ACC112 (cell line): ENCODE measurements around the gene EXOC5.
A peak's percentile ranks its signal among the peaks of the same experiment; 100 is the strongest.

Experiments
- H2AFZ ChIP-seq: fragments of 200-600 bp; sonication (generic); one replicate; pipeline ENCODE4 v1.6.0; 2017; ENCODE audit warnings: antibody characterized with exemption, low read length; ENCODE audit not compliant: unreplicated experiment
- H3K27ac ChIP-seq: fragments of 200-600 bp; sonication (generic); 2 replicates; pipeline ENCODE4 v1.5.1; 2014; ENCODE audit warnings: low read depth, mild to moderate bottlenecking, antibody characterized with exemption, low read length, moderate library complexity
- H3K27me3 ChIP-seq: fragments of 200-600 bp; sonication (generic); 2 replicates; pipeline ENCODE4 v1.6.1; 2014; ENCODE audit warnings: mild to moderate bottlenecking, antibody characterized with exemption, low read length, moderate library complexity, mixed read lengths; ENCODE audit not compliant: insufficient read depth
- H3K36me3 ChIP-seq: fragments of 200-600 bp; sonication (generic); 2 replicates; pipeline ENCODE4 v1.6.1; 2016; ENCODE audit warnings: mild to moderate bottlenecking, antibody characterized with exemption, low read length, moderate library complexity, mixed read lengths; ENCODE audit not compliant: insufficient read depth
- H3K4me1 ChIP-seq: fragments of 200-600 bp; sonication (generic); one replicate; pipeline ENCODE4 v1.6.1; 2016; ENCODE audit warnings: low read length, mixed read lengths; ENCODE audit not compliant: insufficient read depth, unreplicated experiment, control insufficient read depth
- H3K4me3 ChIP-seq: fragments of 200-600 bp; sonication (generic); 2 replicates; pipeline ENCODE4 v1.5.1; 2014; ENCODE audit warnings: mild to moderate bottlenecking, low read depth, low read length
- H3K79me2 ChIP-seq: fragments of 200-600 bp; sonication (generic); one replicate; pipeline ENCODE4 v1.6.0; 2016; ENCODE audit warnings: low read length; ENCODE audit not compliant: control insufficient read depth, unreplicated experiment, insufficient read depth

The EXOC5 gene, protein sequence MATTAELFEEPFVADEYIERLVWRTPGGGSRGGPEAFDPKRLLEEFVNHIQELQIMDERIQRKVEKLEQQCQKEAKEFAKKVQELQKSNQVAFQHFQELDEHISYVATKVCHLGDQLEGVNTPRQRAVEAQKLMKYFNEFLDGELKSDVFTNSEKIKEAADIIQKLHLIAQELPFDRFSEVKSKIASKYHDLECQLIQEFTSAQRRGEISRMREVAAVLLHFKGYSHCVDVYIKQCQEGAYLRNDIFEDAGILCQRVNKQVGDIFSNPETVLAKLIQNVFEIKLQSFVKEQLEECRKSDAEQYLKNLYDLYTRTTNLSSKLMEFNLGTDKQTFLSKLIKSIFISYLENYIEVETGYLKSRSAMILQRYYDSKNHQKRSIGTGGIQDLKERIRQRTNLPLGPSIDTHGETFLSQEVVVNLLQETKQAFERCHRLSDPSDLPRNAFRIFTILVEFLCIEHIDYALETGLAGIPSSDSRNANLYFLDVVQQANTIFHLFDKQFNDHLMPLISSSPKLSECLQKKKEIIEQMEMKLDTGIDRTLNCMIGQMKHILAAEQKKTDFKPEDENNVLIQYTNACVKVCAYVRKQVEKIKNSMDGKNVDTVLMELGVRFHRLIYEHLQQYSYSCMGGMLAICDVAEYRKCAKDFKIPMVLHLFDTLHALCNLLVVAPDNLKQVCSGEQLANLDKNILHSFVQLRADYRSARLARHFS

DNA sequence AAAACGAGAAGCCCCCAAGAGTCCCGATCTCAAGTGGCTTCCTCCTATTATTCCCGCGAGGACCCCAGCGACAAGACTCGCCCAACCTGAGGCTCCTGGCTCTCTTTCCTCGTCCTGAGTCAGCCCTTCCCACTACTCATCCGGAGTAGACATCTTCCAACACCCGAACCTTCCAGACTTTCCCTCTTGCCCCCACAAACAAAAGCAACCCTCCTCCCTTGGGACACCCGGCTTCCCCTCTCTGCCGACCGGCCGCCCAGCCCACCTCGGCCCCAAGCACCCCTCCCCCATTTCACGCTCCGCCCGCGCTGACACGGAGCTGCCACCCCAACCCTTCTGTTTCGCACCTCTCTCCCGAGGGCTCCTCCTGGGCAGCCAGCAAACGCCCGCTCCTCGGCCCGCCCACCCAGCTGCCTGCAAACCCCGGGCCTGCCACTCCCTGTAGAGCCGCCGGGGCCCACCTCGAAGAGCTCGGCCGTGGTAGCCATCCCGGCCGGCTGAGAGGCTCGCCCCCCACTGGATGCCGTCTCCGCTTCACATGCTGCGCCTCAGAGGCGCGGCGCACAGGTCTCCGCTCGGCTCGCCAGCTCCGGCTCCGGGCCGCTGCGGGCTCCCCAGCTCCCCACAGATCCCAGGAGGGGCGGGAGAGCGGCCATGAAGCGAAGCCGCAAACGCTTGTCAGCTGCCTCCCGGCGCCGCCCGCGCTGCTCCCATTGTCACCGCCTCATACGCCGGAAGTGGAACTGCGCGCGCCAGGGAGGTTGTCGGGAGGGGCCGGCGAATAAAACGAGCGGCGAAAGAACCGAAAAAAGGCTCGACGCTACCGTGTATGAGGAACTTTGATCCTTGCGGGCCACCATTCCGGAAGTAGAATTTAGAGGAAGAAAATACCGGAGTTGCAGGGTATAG lies at the start of gene EXOC5, which contains the start of gene AP5M1:
EXOC5 (minus strand) TSS at position 745 of the 909 bp plus-strand sequence; CDS start at position 488, 257 bp downstream.
AP5M1 (plus strand) TSS at position 811 of the 909 bp plus-strand sequence. CDS start 344 bp downstream, outside the sequence.
- Histone ChIP-seq H3K4me1 (peaks cover 29% of the 10 kb centered on the region), H2AFZ (peak within 1 kb of the TSS; percentile 99), H3K27me3 (no peaks in the 10 kb centered on the region), H3K36me3 (peaks cover 3% of the 10 kb centered on the region; the same call in 1 of the 2 replicates), H3K79me2 (peaks cover 88% of the 10 kb centered on the region), H3K4me3 (peak within 1 kb of the TSS; percentile 99), H3K27ac (peak within 1 kb of the TSS; percentile 81)

DNA sequence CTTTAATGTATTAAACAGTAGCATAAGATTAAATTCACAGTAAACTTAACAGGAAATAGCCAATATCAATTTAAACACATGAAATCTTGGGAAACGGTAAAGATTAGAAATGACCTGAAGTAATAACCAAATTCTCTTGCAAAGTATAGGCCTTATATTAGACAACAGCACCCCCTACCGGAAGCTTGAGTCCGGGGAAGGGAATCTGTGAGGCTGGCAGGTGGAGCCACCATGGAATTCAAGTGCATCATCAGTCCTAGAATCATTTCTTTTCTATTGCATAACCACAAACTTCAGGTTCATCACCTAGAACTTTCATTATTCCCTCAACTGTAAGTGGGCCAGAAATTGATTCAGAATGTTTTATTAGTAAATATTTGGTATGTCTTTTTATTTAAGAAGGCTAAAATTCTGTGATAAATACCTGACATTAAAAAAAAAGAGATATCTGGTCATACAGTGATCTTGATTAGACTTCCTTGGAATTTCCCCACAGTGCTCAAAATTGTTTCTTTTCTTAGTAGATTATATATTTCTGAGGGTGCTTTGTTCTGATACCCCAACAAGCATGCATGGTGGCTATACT lies 48.6 kb upstream of the EXOC5 start:
- H2AFZ ChIP-seq: no peak overlapping the region
- peaks cover 42% of the 10 kb centered on the region for H3K27me3 ChIP-seq

GRCh38 chr14:57314396-57315089 lies 45.8 kb upstream of the EXOC5 start:
- Histone ChIP-seq H3K36me3 (no peaks in the 10 kb centered on the region), H3K79me2 (no peaks in the 10 kb centered on the region), H3K27me3 (peaks cover 17% of the 10 kb centered on the region), H3K4me3 (no peak overlapping the region), H3K27ac (no peak overlapping the region), H2AFZ (no peak overlapping the region), H3K4me1 (no peaks in the 10 kb centered on the region)

More for the DNA sequence above, 48.6 kb upstream of the EXOC5 start:
- Histone ChIP-seq H3K79me2 (no peaks in the 10 kb centered on the region), H3K27ac (no peak overlapping the region), H3K4me1 (no peaks in the 10 kb centered on the region), H3K4me3 (no peak overlapping the region), H3K36me3 (no peaks in the 10 kb centered on the region)

GRCh38 chr14:57302883-57303282 lies 34.2 kb upstream of the EXOC5 start:
- no peaks in the 10 kb centered on the region for H3K36me3 ChIP-seq
- no peak overlapping the region for H3K27ac ChIP-seq
- no peaks in the 10 kb centered on the region for H3K79me2 ChIP-seq
- H2AFZ ChIP-seq: no peak overlapping the region
- H3K4me3 ChIP-seq: no peak overlapping the region
- H3K27me3 ChIP-seq: peaks cover 16% of the 10 kb centered on the region
- no peaks in the 10 kb centered on the region for H3K4me1 ChIP-seq

DNA sequence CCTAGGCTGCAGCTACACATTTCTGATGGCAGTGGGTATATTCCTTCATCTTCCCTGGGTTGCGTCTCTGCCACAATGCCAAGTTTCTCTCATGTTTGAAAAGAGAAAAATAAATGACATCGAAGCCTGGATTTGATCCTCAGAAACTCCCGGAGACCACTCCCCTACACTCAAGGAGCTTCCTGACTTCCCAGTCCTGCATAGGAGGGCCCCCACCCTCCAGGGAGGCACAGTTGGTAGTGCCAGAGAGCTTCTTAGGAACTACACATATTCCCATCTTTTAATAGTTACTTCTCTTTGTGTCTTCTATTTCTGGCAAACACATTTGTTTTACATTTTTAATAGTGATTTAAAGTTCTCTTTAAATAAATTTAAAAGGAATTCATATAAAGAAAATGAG lies 30.8 kb upstream of the EXOC5 start:
- Histone ChIP-seq H3K79me2 (no peaks in the 10 kb centered on the region), H3K27me3 (no peaks in the 10 kb centered on the region), H3K4me1 (no peaks in the 10 kb centered on the region)

DNA sequence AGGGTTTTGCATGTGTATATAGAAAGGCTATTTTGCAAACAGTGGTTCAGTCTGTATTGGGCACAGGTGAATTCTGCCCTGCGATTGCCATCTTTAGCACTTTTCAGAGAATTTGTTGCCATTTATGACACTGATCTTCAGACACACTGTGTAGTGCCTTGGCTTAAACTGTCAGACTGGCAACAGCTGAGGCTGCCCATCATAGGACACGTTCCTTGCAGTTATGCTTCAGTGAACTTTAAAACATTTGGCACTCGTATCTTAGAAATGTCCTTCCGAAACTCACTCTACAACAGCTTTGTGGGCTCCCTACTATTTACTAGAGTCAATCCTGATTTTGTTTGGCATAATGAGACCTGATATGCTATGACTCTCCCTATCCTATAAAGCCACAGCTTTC lies 29.1 kb upstream of the EXOC5 start:
- H3K4me3 ChIP-seq: no peak overlapping the region
- H3K27me3 ChIP-seq: no peaks in the 10 kb centered on the region
- H3K79me2 ChIP-seq: no peaks in the 10 kb centered on the region
- no peaks in the 10 kb centered on the region for H3K4me1 ChIP-seq
- H2AFZ ChIP-seq: no peak overlapping the region
- H3K36me3 ChIP-seq: no peaks in the 10 kb centered on the region
- no peak overlapping the region for H3K27ac ChIP-seq

More for the DNA sequence above, 30.8 kb upstream of the EXOC5 start:
- Histone ChIP-seq H2AFZ (no peak overlapping the region), H3K36me3 (no peaks in the 10 kb centered on the region), H3K4me3 (no peak overlapping the region), H3K27ac (no peak overlapping the region)

- Histone ChIP-seq H3K4me3 (no peak overlapping the region), H2AFZ (no peak overlapping the region), H3K4me1 (no peaks in the 10 kb centered on the region), H3K27ac (no peak overlapping the region), H3K79me2 (no peaks in the 10 kb centered on the region), H3K27me3 (no peaks in the 10 kb centered on the region), H3K36me3 (no peaks in the 10 kb centered on the region)
These were observed 26.5 kb upstream of the EXOC5 start for GRCh38 chr14:57295239-57295638.

DNA sequence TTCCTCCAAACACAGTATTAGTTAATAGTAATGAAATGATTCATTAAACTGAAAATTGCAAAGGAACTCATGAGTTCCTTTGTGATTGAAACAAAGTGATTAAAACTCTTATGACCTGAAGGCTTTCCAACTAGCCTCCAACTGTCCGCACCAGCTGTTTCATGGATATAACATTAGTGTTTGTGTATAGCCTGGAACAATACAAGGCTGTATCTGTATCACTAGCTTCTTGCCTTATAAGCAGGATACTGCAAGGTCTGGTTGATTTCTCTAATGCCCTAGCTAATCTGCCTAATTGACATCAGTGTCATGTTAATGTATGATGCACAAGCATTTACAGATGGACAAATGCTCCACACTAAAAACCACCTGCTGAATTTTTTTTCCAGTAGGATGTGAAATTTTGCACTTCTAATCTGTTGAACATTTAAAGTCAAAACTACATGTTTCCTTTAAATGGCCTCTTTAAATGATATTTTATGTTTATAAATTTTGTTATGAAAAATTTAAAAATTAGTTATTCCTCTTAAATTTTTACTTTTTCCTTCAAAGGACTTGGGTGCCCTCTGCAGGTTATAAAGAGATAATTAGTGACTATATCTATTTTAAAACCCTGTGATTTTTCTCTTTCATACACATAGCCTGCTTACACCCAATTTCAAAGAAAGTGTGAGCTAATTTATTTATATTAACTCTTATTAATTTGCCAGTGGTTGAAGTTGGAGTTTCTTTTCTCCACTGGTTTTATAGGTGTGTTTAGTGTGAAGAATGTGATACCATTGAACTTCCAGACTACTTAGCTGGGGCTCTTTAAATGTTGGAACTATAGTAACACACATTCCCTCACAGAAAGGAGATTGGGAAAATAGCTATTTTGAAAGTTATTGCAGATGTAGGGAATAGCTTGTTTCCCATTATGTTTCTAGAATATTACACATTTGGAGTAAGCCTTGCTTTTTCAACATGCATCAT lies 25.4 kb upstream of the EXOC5 start:
- Histone ChIP-seq H3K36me3 (peaks cover 2% of the 10 kb centered on the region; the same call in 1 of the 2 replicates), H3K79me2 (no peaks in the 10 kb centered on the region), H2AFZ (no peak overlapping the region), H3K4me3 (no peak overlapping the region), H3K4me1 (no peaks in the 10 kb centered on the region), H3K27ac (no peak overlapping the region), H3K27me3 (no peaks in the 10 kb centered on the region)
